Liver (tissue), 9 donors: ENCODE data around the gene HSD17B1. TPM values are rescaled to one million over a fixed set of nuclear protein-coding genes. Genes with fewer than 3 reads are reported as not detected.
"Not testable (repeated sequence)": the region's sequence is repeated elsewhere in the genome, so short reads cannot be mapped to it uniquely, and the experiment has no call there.

Source experiments
- DNase-seq: peaks from one replicate; pipeline ENCODE4 v3.0.0-alpha.2; 2017; ENCODE audit warnings: low spot score
- H3K27ac ChIP-seq, 2 donors: one replicate each; pipeline ENCODE4 v1.7.0; 2013; ENCODE audit warnings: inconsistent platforms in 2 of 2, low read length in 2 of 2, control low read depth in 1 of 2, low read depth in 1 of 2, mild to moderate bottlenecking in 1 of 2
- H3K27me3 ChIP-seq, 4 donors: one replicate each; pipeline versions ENCODE4 v1.6.1 to v1.7.0; 2013; ENCODE audit warnings: low read length in 3 of 4, inconsistent platforms in 1 of 4, mild to moderate bottlenecking in 1 of 4, moderate library complexity in 1 of 4; ENCODE audit not compliant: control insufficient read depth in 4 of 4, insufficient read depth in 4 of 4
- H3K36me3 ChIP-seq, 4 donors: one replicate each; pipeline versions ENCODE4 v1.6.1 to v1.7.0; 2013; ENCODE audit warnings: low read length in 3 of 4, mild to moderate bottlenecking in 3 of 4, low read depth in 1 of 4, moderate library complexity in 1 of 4; ENCODE audit not compliant: control insufficient read depth in 4 of 4, insufficient read depth in 3 of 4
- H3K4me1 ChIP-seq, 4 donors: one replicate each; pipeline versions ENCODE4 v1.6.1 to v1.7.0; 2013; ENCODE audit warnings: low read length in 3 of 4, mild to moderate bottlenecking in 3 of 4, moderate library complexity in 1 of 4; ENCODE audit not compliant: control insufficient read depth in 4 of 4, insufficient read depth in 4 of 4
- H3K4me3 ChIP-seq, 3 donors: one replicate each; pipeline versions ENCODE4 v1.6.1 to v1.7.0; 2013; ENCODE audit warnings: low read length in 3 of 3, control low read depth in 1 of 3, low read depth in 1 of 3, mild to moderate bottlenecking in 1 of 3
- H3K9ac ChIP-seq, 2 donors: one replicate each; pipeline ENCODE4 v1.7.0; 2013; ENCODE audit warnings: low read length in 2 of 2, mild to moderate bottlenecking in 2 of 2, moderate library complexity in 2 of 2, control low read depth in 1 of 2, low read depth in 1 of 2
- H3K9me3 ChIP-seq, 4 donors: one replicate each; pipeline versions ENCODE4 v1.6.1 to v1.7.0; 2013; ENCODE audit warnings: low read length in 3 of 4; ENCODE audit not compliant: control insufficient read depth in 4 of 4
- ATF3 ChIP-seq: IDR thresholded peaks from 2 replicates; pipeline ENCODE4 v1.6.1; 2016; ENCODE audit warnings: antibody characterized with exemption
- CTCF ChIP-seq: fragments of 150-350 bp; IDR thresholded peaks from 2 replicates; pipeline ENCODE4 v1.5.1; 2017; ENCODE audit warnings: improper control_type of control experiment, low read depth, low read length; ENCODE audit not compliant: missing input control
- EGR1 ChIP-seq, 2 donors: IDR thresholded peaks; 2 replicates each; pipeline ENCODE4 v1.6.1; 2016 to 2018; ENCODE audit warnings: antibody characterized with exemption in 2 of 2, low read depth in 2 of 2
- FOXA2 ChIP-seq: IDR thresholded peaks from 2 replicates; pipeline ENCODE4 v1.6.1; 2016; ENCODE audit warnings: antibody characterized with exemption
- GABPA ChIP-seq, 2 donors: IDR thresholded peaks in 1 of 2; conservative IDR thresholded peaks in 1 of 2; 2 replicates each; pipeline ENCODE4 v1.6.1; 2016; ENCODE audit warnings: antibody characterized with exemption in 2 of 2, mild to moderate bottlenecking in 1 of 2, moderate library complexity in 1 of 2
- HNF4A ChIP-seq, 2 donors: conservative IDR thresholded peaks; 2 replicates each; pipeline ENCODE4 v1.6.1; 2016; ENCODE audit warnings: antibody characterized with exemption in 2 of 2, mild to moderate bottlenecking in 2 of 2
- HNF4G ChIP-seq: IDR thresholded peaks from 2 replicates; pipeline ENCODE4 v1.6.1; 2016; ENCODE audit warnings: antibody characterized with exemption
- JUND ChIP-seq, 2 donors: IDR thresholded peaks; 2 replicates each; pipeline ENCODE4 v1.6.1; 2016; ENCODE audit warnings: antibody characterized with exemption in 2 of 2
- MAX ChIP-seq: IDR thresholded peaks from 2 replicates; pipeline ENCODE4 v1.6.1; 2016; ENCODE audit warnings: antibody characterized with exemption
- NR2F2 ChIP-seq: IDR thresholded peaks from 2 replicates; pipeline ENCODE4 v1.6.1; 2016; ENCODE audit warnings: antibody characterized with exemption
- RAD21 ChIP-seq, 2 donors: IDR thresholded peaks; 2 replicates each; pipeline ENCODE4 v1.6.1; 2016; ENCODE audit warnings: antibody characterized with exemption in 2 of 2, mild to moderate bottlenecking in 2 of 2
- REST ChIP-seq: IDR thresholded peaks from 2 replicates; pipeline ENCODE4 v1.6.1; 2016; ENCODE audit warnings: antibody characterized with exemption, mild to moderate bottlenecking
- RXRA ChIP-seq, 2 donors: IDR thresholded peaks; 2 replicates each; pipeline ENCODE4 v1.6.1; 2017 to 2018; ENCODE audit warnings: antibody characterized with exemption in 2 of 2, mild to moderate bottlenecking in 1 of 2
- SP1 ChIP-seq: IDR thresholded peaks from 2 replicates; pipeline ENCODE4 v1.6.1; 2018; ENCODE audit warnings: antibody characterized with exemption, mild to moderate bottlenecking
- TAF1 ChIP-seq: conservative IDR thresholded peaks from 2 replicates; pipeline ENCODE4 v1.6.1; 2016; ENCODE audit warnings: antibody characterized with exemption, mild to moderate bottlenecking
- YY1 ChIP-seq: IDR thresholded peaks from 2 replicates; pipeline ENCODE4 v1.6.1; 2016; ENCODE audit warnings: antibody characterized with exemption, mild to moderate bottlenecking
- ZBTB33 ChIP-seq: IDR thresholded peaks from 2 replicates; pipeline ENCODE4 v1.6.1; 2016; ENCODE audit warnings: antibody characterized with exemption
- WGBS: extraction: QIAGEN DNeasy Blood & Tissue Kit; methylation state at CpG from one replicate; pipeline ENCODE4 v1.1.7; 2013; 5-methylcytosine and 5-hydroxymethylcytosine counted together
- polyA plus RNA-seq, 2 donors: library from polyadenylated mRNA; stranded (reverse) in 1 of 2; unstranded in 1 of 2; fragments of 200-250 nt in 1 of 2; fragments of >200 nt in 1 of 2; fragmentation: Nextera tagmentation in 1 of 2; extraction: Ambion mirVana in 1 of 2; gene quantifications; one replicate each; pipeline versions ENCODE4 v1.2.1 to v1.2.3, GENCODE V29; 2013 to 2015
- total RNA-seq, 2 donors: library from RNA; depleted of rRNA; stranded (reverse); fragments of >200 nt; gene quantifications; one replicate each; pipeline ENCODE4 v1.2.3, GENCODE V29; 2014
- donor health status: healthy.
- donor health status: healthy.
- donor health status: healthy.
- donor health status: healthy.
- donor health status: healthy.

The HSD17B1 gene
- total and polyA plus RNA-seq, 4 donors: 0.67 to 1.8 (median 1.0) TPM

- no peak overlapping the region for H3K4me3 ChIP-seq
- H3K4me1 ChIP-seq: peaks cover 15 to 29% (median 21%) of the 10 kb centered on the region in 4 donors
- WGBS: 97% methylated on average over 5 of the region's 5 CpGs
- no peak for TF ChIP-seq RAD21 (IDR thresholded peaks at IDR 0.05)
- TF ChIP-seq GABPA (IDR thresholded peaks at IDR 0.05 in 1 of 2, conservative IDR thresholded peaks at IDR 0.05 in 1 of 2): no peak
- no peak for TF ChIP-seq MAX
- no peak for TF ChIP-seq HNF4A (conservative IDR thresholded peaks at IDR 0.05)
- no peak for TF ChIP-seq YY1
- no peak for TF ChIP-seq CTCF
- TF ChIP-seq JUND (IDR thresholded peaks at IDR 0.05): no peak
- no peak for TF ChIP-seq SP1
- TF ChIP-seq TAF1: no peak
- peak overlapping the region in 1 of 2 donors; percentile 10 for H3K9ac ChIP-seq
- H3K9me3 ChIP-seq: no peaks in the 10 kb centered on the region
- peaks cover 4 to 14% (median 10%) of the 10 kb centered on the region in 4 donors for H3K36me3 ChIP-seq
- DNase-seq: no peak
- no peaks in the 10 kb centered on the region for H3K27me3 ChIP-seq
- peak overlapping the region in 1 of 2 donors; percentile 96 for H3K27ac ChIP-seq
Measured at GRCh38 chr17:42537826-42538451, 14.8 kb upstream of the HSD17B1 start.

- no peaks in the 10 kb centered on the region for H3K27me3 ChIP-seq
- no peaks in the 10 kb centered on the region for H3K9me3 ChIP-seq
- 97% methylated on average over 14 of the region's 14 CpGs for WGBS
- H3K36me3 ChIP-seq: peaks cover 4 to 18% (median 12%) of the 10 kb centered on the region in 4 donors
- no peak overlapping the region for H3K9ac ChIP-seq
- H3K27ac ChIP-seq: no peak overlapping the region
- H3K4me3 ChIP-seq: no peak overlapping the region
- no peak for DNase-seq
- TF ChIP-seq RXRA (IDR thresholded peaks at IDR 0.05) (no peak), CTCF (no peak), MAX (no peak), EGR1 (IDR thresholded peaks at IDR 0.05; ENCODE audit: low read depth in 2 of 2) (no peak), HNF4G (no peak), NR2F2 (no peak), ATF3 (no peak), JUND (IDR thresholded peaks at IDR 0.05) (no peak), ZBTB33 (no peak), TAF1 (no peak), YY1 (no peak), FOXA2 (no peak), GABPA (IDR thresholded peaks at IDR 0.05 in 1 of 2, conservative IDR thresholded peaks at IDR 0.05 in 1 of 2) (no peak), REST (no peak)
- H3K4me1 ChIP-seq: peaks cover 15 to 26% (median 21%) of the 10 kb centered on the region in 4 donors
Measured at GRCh38 chr17:42538482-42538881, 14.2 kb upstream of the HSD17B1 start.

GRCh38 chr17:42540558-42540957 is 12.2 kb upstream of the HSD17B1 start:
- not testable (repeated sequence) for H3K27me3 ChIP-seq, DNase-seq, H3K9ac ChIP-seq, H3K9me3 ChIP-seq, H3K4me3 ChIP-seq
- 95% methylated on average over 4 of the region's 4 CpGs for WGBS
- Histone ChIP-seq H3K4me1 (peaks cover 16 to 29% (median 24%) of the 10 kb centered on the region in 4 donors), H3K36me3 (peaks cover 6 to 20% (median 12%) of the 10 kb centered on the region in 4 donors), H3K27ac (peak overlapping the region; percentile 67 to 81)
